ENCODE results near the gene NRCAM.

- no peak for TF ChIP-seq CTCF (IDR thresholded peaks at IDR 0.05)
- TF ChIP-seq POLR2A (IDR thresholded peaks at IDR 0.05): no peak
Observed at GRCh38 chr7:108253275-108254044, 202.8 kb downstream of the NRCAM start.

Measured in gastroesophageal sphincter (tissue), 3 donors.